ENCODE measurements around the gene KLHL28. TPM values are rescaled to one million over a fixed set of nuclear protein-coding genes. Genes with fewer than 3 reads are reported as not detected.

Gene KLHL28
- polyA plus RNA-seq, 3 donors, result 4.1 to 16.8 (median 16.4) TPM

DNA sequence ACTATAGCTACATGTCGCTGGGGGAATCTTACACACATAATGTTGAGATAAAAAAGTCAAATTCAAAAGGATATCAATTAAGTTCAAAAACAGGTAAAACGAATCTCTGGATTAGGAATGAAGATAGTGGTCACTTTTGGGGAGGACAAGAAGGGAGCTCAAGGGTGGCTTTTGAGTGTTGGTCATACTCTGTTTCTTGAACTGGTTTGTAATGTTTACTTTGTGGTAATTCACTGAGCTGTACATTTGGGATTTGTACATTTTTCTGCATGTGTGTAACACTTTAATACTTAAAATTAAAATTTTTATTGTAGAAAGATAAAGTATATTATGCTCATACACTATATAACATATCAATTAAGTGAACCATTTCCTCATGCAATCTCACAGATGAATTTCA, 26.6 kb downstream of the KLHL28 start:
- H3K27ac Mint-ChIP-seq, result no peak overlapping the region
- H3K79me2 ChIP-seq (ENCODE audit: insufficient read depth, low read length), result no peaks in the 10 kb centered on the region
- H3K27ac ChIP-seq (ENCODE audit: low read depth in 1 of 2, low read length in 2 of 2), result no peak overlapping the region
- H3K4me3 ChIP-seq (replicated peaks in 1 of 3; ENCODE audit: low read depth in 2 of 3, low read length in 3 of 3), result no peak overlapping the region
- H3K4me1 Mint-ChIP-seq, result no peaks in the 10 kb centered on the region
- intact Hi-C loops (cut with micrococcal nuclease), result no loop called here
- peaks cover 3 to 18% (median 4%) of the 10 kb centered on the region in 7 donors for H3K9me3 Mint-ChIP-seq
- H3K36me3 Mint-ChIP-seq, result peaks cover 43 to 48% of the 10 kb centered on the region in 2 donors
- no peaks in the 10 kb centered on the region for H3K27me3 ChIP-seq (ENCODE audit: control insufficient read depth in 2 of 2, insufficient read depth in 2 of 2, low read length in 2 of 2)
- H2AFZ ChIP-seq (ENCODE audit: insufficient read depth, low read depth, low read length, poor library complexity, severe bottlenecking), result no peak overlapping the region
- no peak overlapping the region for H3K9ac ChIP-seq (ENCODE audit: insufficient read depth, low read length, poor library complexity, severe bottlenecking)
- H4K20me1 ChIP-seq (ENCODE audit: insufficient read depth, low read length), result peaks cover 6% of the 10 kb centered on the region
- H3K36me3 ChIP-seq (replicated peaks in 1 of 2; ENCODE audit: control insufficient read depth in 1 of 2, insufficient read depth in 2 of 2, low read length in 2 of 2), result peaks cover 12 to 44% of the 10 kb centered on the region in 2 donors
- TF ChIP-seq, protein P1, sequence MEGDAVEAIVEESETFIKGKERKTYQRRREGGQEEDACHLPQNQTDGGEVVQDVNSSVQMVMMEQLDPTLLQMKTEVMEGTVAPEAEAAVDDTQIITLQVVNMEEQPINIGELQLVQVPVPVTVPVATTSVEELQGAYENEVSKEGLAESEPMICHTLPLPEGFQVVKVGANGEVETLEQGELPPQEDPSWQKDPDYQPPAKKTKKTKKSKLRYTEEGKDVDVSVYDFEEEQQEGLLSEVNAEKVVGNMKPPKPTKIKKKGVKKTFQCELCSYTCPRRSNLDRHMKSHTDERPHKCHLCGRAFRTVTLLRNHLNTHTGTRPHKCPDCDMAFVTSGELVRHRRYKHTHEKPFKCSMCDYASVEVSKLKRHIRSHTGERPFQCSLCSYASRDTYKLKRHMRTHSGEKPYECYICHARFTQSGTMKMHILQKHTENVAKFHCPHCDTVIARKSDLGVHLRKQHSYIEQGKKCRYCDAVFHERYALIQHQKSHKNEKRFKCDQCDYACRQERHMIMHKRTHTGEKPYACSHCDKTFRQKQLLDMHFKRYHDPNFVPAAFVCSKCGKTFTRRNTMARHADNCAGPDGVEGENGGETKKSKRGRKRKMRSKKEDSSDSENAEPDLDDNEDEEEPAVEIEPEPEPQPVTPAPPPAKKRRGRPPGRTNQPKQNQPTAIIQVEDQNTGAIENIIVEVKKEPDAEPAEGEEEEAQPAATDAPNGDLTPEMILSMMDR (IDR thresholded peaks at IDR 0.05), result no peak
- H3K9me3 ChIP-seq (replicated peaks in 1 of 2; ENCODE audit: control insufficient read depth in 1 of 2, insufficient read depth in 1 of 2, low read length in 2 of 2), result peaks cover 0 to 7% of the 10 kb centered on the region in 2 donors
- no peak for DNase-seq
- H3K4me1 ChIP-seq (ENCODE audit: control insufficient read depth in 1 of 2, insufficient read depth in 2 of 2, low read length in 2 of 2), result no peaks in the 10 kb centered on the region
- no peak overlapping the region for H3K4me2 ChIP-seq (replicated peaks; ENCODE audit: extremely low read depth, low read length, poor library complexity, severe bottlenecking)
- no CpG with 5 or more reads among the region's 2 CpGs for WGBS (ENCODE audit: insufficient coverage)
- H3K4me3 Mint-ChIP-seq, result no peak overlapping the region
- no peaks in the 10 kb centered on the region for H3K27me3 Mint-ChIP-seq (ENCODE audit: low read depth in 3 of 3)

DNA sequence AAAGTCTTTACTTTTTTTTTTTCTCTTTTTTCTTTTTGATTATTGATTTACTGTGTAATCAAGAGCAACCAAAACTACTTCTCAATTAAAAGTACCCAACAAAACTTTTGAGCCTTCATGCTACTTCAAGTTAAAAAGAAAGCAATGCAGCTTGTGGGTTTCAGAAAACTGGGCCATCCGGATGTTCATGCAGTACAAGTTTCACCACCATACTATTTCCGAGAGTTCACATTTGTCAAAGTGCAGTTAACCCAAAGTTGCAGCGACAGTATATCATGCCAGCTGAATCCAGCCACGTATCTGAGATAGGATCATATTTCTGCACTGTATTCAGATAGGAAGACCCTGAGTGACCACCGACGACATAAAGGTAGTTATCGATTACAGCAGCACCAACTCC, 33.0 kb downstream of the KLHL28 start:
- Histone ChIP-seq H3K27ac (ENCODE audit: low read depth in 1 of 2, low read length in 2 of 2) (no peak overlapping the region), H4K20me1 (ENCODE audit: insufficient read depth, low read length) (peaks cover 6% of the 10 kb centered on the region), H3K36me3 (replicated peaks in 1 of 2; ENCODE audit: control insufficient read depth in 1 of 2, insufficient read depth in 2 of 2, low read length in 2 of 2) (peaks cover 4 to 23% of the 10 kb centered on the region in 2 donors), H3K9me3 (replicated peaks in 1 of 2; ENCODE audit: control insufficient read depth in 1 of 2, insufficient read depth in 1 of 2, low read length in 2 of 2) (no peaks in the 10 kb centered on the region), H3K27me3 (ENCODE audit: control insufficient read depth in 2 of 2, insufficient read depth in 2 of 2, low read length in 2 of 2) (no peaks in the 10 kb centered on the region), H3K4me1 (ENCODE audit: control insufficient read depth in 1 of 2, insufficient read depth in 2 of 2, low read length in 2 of 2) (no peaks in the 10 kb centered on the region), H3K79me2 (ENCODE audit: insufficient read depth, low read length) (no peaks in the 10 kb centered on the region), H2AFZ (ENCODE audit: insufficient read depth, low read depth, low read length, poor library complexity, severe bottlenecking) (no peak overlapping the region), H3K9ac (ENCODE audit: insufficient read depth, low read length, poor library complexity, severe bottlenecking) (no peak overlapping the region), H3K4me2 (replicated peaks; ENCODE audit: extremely low read depth, low read length, poor library complexity, severe bottlenecking) (no peak overlapping the region), H3K4me3 (replicated peaks in 1 of 3; ENCODE audit: low read depth in 2 of 3, low read length in 3 of 3) (no peak overlapping the region)
- H3K27me3 Mint-ChIP-seq (ENCODE audit: low read depth in 3 of 3), result no peaks in the 10 kb centered on the region
- peaks cover 17% of the 10 kb centered on the region in 2 donors for H3K36me3 Mint-ChIP-seq
- H3K4me1 Mint-ChIP-seq, result no peaks in the 10 kb centered on the region
- H3K4me3 Mint-ChIP-seq, result no peak overlapping the region
- intact Hi-C loops (cut with micrococcal nuclease), result no loop called here
- no peaks in the 10 kb centered on the region for H3K9me3 Mint-ChIP-seq
- 100% methylated on average over 2 of the region's 7 CpGs for WGBS (ENCODE audit: insufficient coverage)
- H3K27ac Mint-ChIP-seq, result no peak overlapping the region
- no peak for DNase-seq
- TF ChIP-seq, protein P1 (IDR thresholded peaks at IDR 0.05), result no peak

Measured in CD14-positive monocyte (primary cell).